ENCODE measurements around the gene PAX2. TPM values are rescaled to one million over a fixed set of nuclear protein-coding genes. Genes with fewer than 3 reads are reported as not detected.

PAX2 gene
- polyA plus RNA-seq, 1 experiment, result not detected

- Histone ChIP-seq H3K4me3 (ENCODE audit: low read depth, low read length) (no peak overlapping the region), H3K36me3 (ENCODE audit: control insufficient read depth, insufficient read depth, low read length) (no peaks in the 10 kb centered on the region), H3K27me3 (ENCODE audit: control insufficient read depth, insufficient read depth, low read length) (peaks cover 67% of the 10 kb centered on the region)
- DNase-seq (ENCODE audit: low read depth), result no peak
- ChIA-PET POLR2A (no interaction called here), CTCF (interaction anchor here (0.6 kb wide), 1 partner anchor 418 kb away, joined by 3 read pairs; no protein-coding TSS in a partner anchor)
- TF ChIP-seq, protein P1, sequence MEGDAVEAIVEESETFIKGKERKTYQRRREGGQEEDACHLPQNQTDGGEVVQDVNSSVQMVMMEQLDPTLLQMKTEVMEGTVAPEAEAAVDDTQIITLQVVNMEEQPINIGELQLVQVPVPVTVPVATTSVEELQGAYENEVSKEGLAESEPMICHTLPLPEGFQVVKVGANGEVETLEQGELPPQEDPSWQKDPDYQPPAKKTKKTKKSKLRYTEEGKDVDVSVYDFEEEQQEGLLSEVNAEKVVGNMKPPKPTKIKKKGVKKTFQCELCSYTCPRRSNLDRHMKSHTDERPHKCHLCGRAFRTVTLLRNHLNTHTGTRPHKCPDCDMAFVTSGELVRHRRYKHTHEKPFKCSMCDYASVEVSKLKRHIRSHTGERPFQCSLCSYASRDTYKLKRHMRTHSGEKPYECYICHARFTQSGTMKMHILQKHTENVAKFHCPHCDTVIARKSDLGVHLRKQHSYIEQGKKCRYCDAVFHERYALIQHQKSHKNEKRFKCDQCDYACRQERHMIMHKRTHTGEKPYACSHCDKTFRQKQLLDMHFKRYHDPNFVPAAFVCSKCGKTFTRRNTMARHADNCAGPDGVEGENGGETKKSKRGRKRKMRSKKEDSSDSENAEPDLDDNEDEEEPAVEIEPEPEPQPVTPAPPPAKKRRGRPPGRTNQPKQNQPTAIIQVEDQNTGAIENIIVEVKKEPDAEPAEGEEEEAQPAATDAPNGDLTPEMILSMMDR (IDR thresholded peaks at IDR 0.05; ENCODE audit: insufficient read depth, low read depth, low read length), result no peak
Measured at GRCh38 chr10:100750291-100751210, 5.2 kb downstream of the PAX2 start.

DNA sequence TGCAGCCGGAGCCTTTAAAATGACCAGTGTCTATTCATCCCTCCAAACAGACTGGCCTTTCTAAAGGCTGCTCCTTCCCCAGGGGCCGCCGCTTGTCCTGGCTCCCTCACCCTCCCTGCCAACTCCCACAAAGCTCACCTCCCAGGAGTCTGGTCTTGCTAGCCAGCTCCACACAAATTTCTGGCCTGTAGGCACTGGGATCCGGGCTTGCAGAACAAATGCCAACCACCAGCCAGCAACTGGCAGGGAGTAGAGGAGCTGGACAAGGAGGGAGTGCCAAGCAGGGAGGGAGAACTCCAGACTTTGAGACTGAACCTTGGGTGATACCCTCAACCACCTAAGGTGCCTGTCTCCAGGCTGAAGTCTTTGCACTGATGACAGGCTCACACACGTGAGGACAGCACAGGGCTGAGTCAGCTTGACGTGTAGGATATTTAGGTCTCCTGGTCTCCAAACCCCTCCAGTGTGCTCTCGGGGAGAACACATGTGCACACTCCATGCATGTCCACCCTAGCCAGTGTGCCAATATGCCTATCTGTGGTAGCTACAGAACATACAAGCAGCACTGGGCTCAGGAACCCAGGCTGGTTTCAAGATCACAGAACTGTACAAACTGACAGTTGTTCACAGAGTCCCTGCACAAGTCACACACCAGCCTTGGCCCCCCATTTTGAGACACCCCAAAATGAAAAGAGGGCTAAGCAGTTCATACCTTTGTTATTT lies 6.0 kb downstream of the PAX2 start:
- no peak for DNase-seq (ENCODE audit: low read depth)
- Histone ChIP-seq H3K36me3 (ENCODE audit: control insufficient read depth, insufficient read depth, low read length) (no peaks in the 10 kb centered on the region), H3K27me3 (ENCODE audit: control insufficient read depth, insufficient read depth, low read length) (peaks cover 67% of the 10 kb centered on the region), H3K4me3 (ENCODE audit: low read depth, low read length) (no peak overlapping the region)
- TF ChIP-seq, protein P1 (IDR thresholded peaks at IDR 0.05; ENCODE audit: insufficient read depth, low read depth, low read length), result no peak
- POLR2A ChIA-PET, result no interaction called here
- CTCF ChIA-PET, result interaction anchor here (0.6 to 0.8 kb wide), 2 partner anchors 189 to 263 kb away, joined by 3 read pairs; no protein-coding TSS in a partner anchor

DNA sequence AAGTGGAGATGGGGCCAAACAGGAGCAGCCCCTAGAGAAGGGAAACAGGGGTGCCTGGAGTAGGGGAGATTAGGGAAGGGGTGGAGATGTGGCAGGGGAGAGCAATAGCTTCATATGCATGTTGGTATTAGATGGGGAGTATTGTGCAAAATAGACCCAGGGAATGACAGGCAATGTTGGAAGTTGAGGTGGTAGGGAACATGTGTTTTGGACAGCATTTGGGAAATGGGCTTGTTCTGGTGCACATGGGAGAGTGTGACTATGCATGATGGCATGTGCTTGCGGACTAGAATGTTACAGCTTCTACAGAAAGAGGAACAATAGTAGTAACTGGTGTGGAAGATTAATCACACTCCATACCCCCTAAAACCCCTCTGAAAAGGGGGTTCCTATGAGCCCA lies 10.4 kb downstream of the PAX2 start:
- DNase-seq (ENCODE audit: low read depth), result no peak
- TF ChIP-seq, protein P1 (IDR thresholded peaks at IDR 0.05; ENCODE audit: insufficient read depth, low read depth, low read length), result no peak
- Histone ChIP-seq H3K27me3 (ENCODE audit: control insufficient read depth, insufficient read depth, low read length) (peaks cover 47% of the 10 kb centered on the region), H3K4me3 (ENCODE audit: low read depth, low read length) (no peak overlapping the region), H3K36me3 (ENCODE audit: control insufficient read depth, insufficient read depth, low read length) (no peaks in the 10 kb centered on the region)
- ChIA-PET POLR2A (no interaction called here), CTCF (interaction anchor here (1.0 to 1.2 kb wide), 2 partner anchors 13 to 116 kb away, joined by 3 to 4 read pairs; no protein-coding TSS in a partner anchor)

- peaks cover 41% of the 10 kb centered on the region for H3K27me3 ChIP-seq (ENCODE audit: control insufficient read depth, insufficient read depth, low read length)
- H3K4me3 ChIP-seq (ENCODE audit: low read depth, low read length), result no peak overlapping the region
- no peak for DNase-seq (ENCODE audit: low read depth)
- TF ChIP-seq, protein P1 (IDR thresholded peaks at IDR 0.05; ENCODE audit: insufficient read depth, low read depth, low read length), result no peak
- CTCF ChIA-PET, result interaction anchor here (0.6 kb wide), 1 partner anchor 18 kb away, joined by 3 read pairs; no protein-coding TSS in a partner anchor
- POLR2A ChIA-PET, result no interaction called here
- H3K36me3 ChIP-seq (ENCODE audit: control insufficient read depth, insufficient read depth, low read length), result no peaks in the 10 kb centered on the region
Measured at GRCh38 chr10:100759331-100759730, 13.9 kb downstream of the PAX2 start.

DNA sequence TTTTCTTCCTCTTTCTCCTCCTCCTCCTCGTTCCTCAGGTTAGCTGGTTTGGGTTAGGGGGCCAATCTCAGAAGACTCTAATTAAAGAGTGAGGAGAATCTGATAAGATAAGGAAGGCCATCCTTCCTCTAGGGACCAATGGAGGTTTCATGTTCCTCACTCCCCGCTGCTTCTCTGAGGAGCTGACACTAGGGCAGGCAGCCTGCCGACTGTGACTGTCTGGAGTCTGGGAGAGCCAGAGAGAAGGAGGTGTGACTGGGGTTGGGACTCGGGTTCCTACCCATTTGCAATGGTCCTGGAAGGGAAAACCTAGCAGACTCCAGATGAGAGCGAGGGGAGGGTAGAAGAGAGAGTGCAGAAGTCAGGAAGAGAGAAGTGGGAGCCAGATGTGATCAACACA lies 15.3 kb downstream of the PAX2 start:
- Histone ChIP-seq H3K4me3 (ENCODE audit: low read depth, low read length) (no peak overlapping the region), H3K27me3 (ENCODE audit: control insufficient read depth, insufficient read depth, low read length) (peaks cover 33% of the 10 kb centered on the region), H3K36me3 (ENCODE audit: control insufficient read depth, insufficient read depth, low read length) (no peaks in the 10 kb centered on the region)
- POLR2A ChIA-PET, result no interaction called here
- TF ChIP-seq, protein P1 (IDR thresholded peaks at IDR 0.05; ENCODE audit: insufficient read depth, low read depth, low read length), result no peak
- no peak for DNase-seq (ENCODE audit: low read depth)
- CTCF ChIA-PET, result no interaction called here

Measured in BJ (cell line).